ENCODE measurements around the gene GDPGP1. TPM values are rescaled to one million over a fixed set of nuclear protein-coding genes. Genes with fewer than 3 reads are reported as not detected.
"Not testable (repeated sequence)": the region's sequence is repeated elsewhere in the genome, so short reads cannot be mapped to it uniquely, and the experiment has no call there.

GDPGP1 gene
- total RNA-seq, 1 donor from 2014 or later: 9.1 TPM

- intact Hi-C loops (cut with DNase I): no loop called here
- DNase-seq (no peak), ATAC-seq (ENCODE audit: poor library complexity) (peak; percentile 76)
Measured at GRCh38 chr15:90241343-90242192, 7.6 kb downstream of the GDPGP1 start.

GRCh38 chr15:90243943-90244639 is 10.1 kb downstream of the GDPGP1 start:
- intact Hi-C loops (cut with DNase I): no loop called here
- DNase-seq (no peak), ATAC-seq (ENCODE audit: poor library complexity) (no peak)

GRCh38 chr15:90248789-90249202 is 14.8 kb downstream of the GDPGP1 start:
- intact Hi-C loops (cut with DNase I): no loop called here
- no peak for DNase-seq
- ATAC-seq (ENCODE audit: poor library complexity): peak; percentile 73

GRCh38 chr15:90249203-90249863 is 15.3 kb downstream of the GDPGP1 start, which contains the start of gene TTLL13:
TTLL13 (plus strand) TSS chr15:90249556; CDS start chr15:90250631, 1,075 bp downstream.
- DNase-seq (peak; percentile 98), ATAC-seq (ENCODE audit: poor library complexity) (peak; percentile 97)
- intact Hi-C loops (cut with DNase I): no loop called here

- DNase-seq: no peak
- no peak for ATAC-seq (ENCODE audit: poor library complexity)
- intact Hi-C loops (cut with DNase I): no loop called here
Measured at GRCh38 chr15:90257776-90258175, 23.8 kb downstream of the GDPGP1 start.

GRCh38 chr15:90259524-90259923 is 25.5 kb downstream of the GDPGP1 start:
- no peak for ATAC-seq (ENCODE audit: poor library complexity)
- intact Hi-C loops (cut with DNase I): no loop called here

GRCh38 chr15:90260731-90261130 is 26.7 kb downstream of the GDPGP1 start:
- DNase-seq; ATAC-seq (ENCODE audit: poor library complexity); intact Hi-C loops (cut with DNase I): not testable (repeated sequence)

More at GRCh38 chr15:90259524-90259923, 25.5 kb downstream of the GDPGP1 start:
- DNase-seq: no peak

- intact Hi-C loops (cut with DNase I): no loop called here
- ATAC-seq (ENCODE audit: poor library complexity): no peak
- DNase-seq: no peak
Measured at GRCh38 chr15:90261811-90262210, 27.8 kb downstream of the GDPGP1 start.

- DNase-seq (no peak), ATAC-seq (ENCODE audit: poor library complexity) (no peak)
- intact Hi-C loops (cut with DNase I): no loop called here
Measured at GRCh38 chr15:90262426-90262825, 28.4 kb downstream of the GDPGP1 start.

GRCh38 chr15:90264671-90265070 is 30.7 kb downstream of the GDPGP1 start:
- ATAC-seq (ENCODE audit: poor library complexity): peak; percentile 7
- no peak for DNase-seq
- intact Hi-C loops (cut with DNase I): no loop called here

GRCh38 chr15:90265271-90266060 is 31.5 kb downstream of the GDPGP1 start, which contains the start of gene NGRN:
NGRN (plus strand) TSS chr15:90265672; CDS start chr15:90265713, 41 bp downstream.
- ATAC-seq (ENCODE audit: poor library complexity) (peak; percentile 98), DNase-seq (peak; percentile 95)
- intact Hi-C loops (cut with DNase I): no loop called here

- peak; percentile 58 for DNase-seq
- peak; percentile 19 for ATAC-seq (ENCODE audit: poor library complexity)
- intact Hi-C loops (cut with DNase I): no loop called here
Measured at GRCh38 chr15:90266061-90266431, 32.0 kb downstream of the GDPGP1 start.

- DNase-seq (no peak), ATAC-seq (ENCODE audit: poor library complexity) (no peak)
- intact Hi-C loops (cut with DNase I): no loop called here
Measured at GRCh38 chr15:90266485-90266884, 32.5 kb downstream of the GDPGP1 start.

GRCh38 chr15:90268415-90268814 is 34.4 kb downstream of the GDPGP1 start:
- DNase-seq (no peak), ATAC-seq (ENCODE audit: poor library complexity) (no peak)
- intact Hi-C loops (cut with DNase I): no loop called here

GRCh38 chr15:90270502-90271150 is 36.6 kb downstream of the GDPGP1 start:
- intact Hi-C loops (cut with DNase I): no loop called here
- ATAC-seq (ENCODE audit: poor library complexity): no peak

GRCh38 chr15:90271459-90272166 is 37.6 kb downstream of the GDPGP1 start:
- peak; percentile 64 for ATAC-seq (ENCODE audit: poor library complexity)
- DNase-seq: no peak
- intact Hi-C loops (cut with DNase I): no loop called here

More at GRCh38 chr15:90270502-90271150, 36.6 kb downstream of the GDPGP1 start:
- DNase-seq: no peak

- ATAC-seq (ENCODE audit: poor library complexity); intact Hi-C loops (cut with DNase I); DNase-seq: not testable (repeated sequence)
Measured at GRCh38 chr15:90278467-90278866, 44.5 kb downstream of the GDPGP1 start.

Measured in Right ventricle myocardium superior (tissue), 1 donor.